Parathyroid adenoma (tissue), 2 donors: ENCODE results near the gene KANK2.
A peak's percentile ranks its signal among the peaks of the same experiment; 100 is the strongest.
"Not testable (repeated sequence)": the region's sequence is repeated elsewhere in the genome, so short reads cannot be mapped to it uniquely, and the experiment has no call there.

Experiments used
- H2AFZ ChIP-seq: fragments of 300-600 bp; sonication (generic); one replicate; pipeline ENCODE4 v1.7.0; 2017; ENCODE audit warnings: antibody characterized with exemption, mild to moderate bottlenecking
- H3K27ac ChIP-seq: fragments of 300-600 bp; sonication (generic); one replicate; pipeline ENCODE4 v1.7.0; 2017
- H3K27me3 ChIP-seq: fragments of 300-600 bp; sonication (generic); one replicate; pipeline ENCODE4 v1.7.0; 2017; ENCODE audit warnings: low read length; ENCODE audit not compliant: control insufficient read depth, insufficient read depth
- H3K36me3 ChIP-seq: fragments of 300-600 bp; sonication (generic); one replicate; pipeline ENCODE4 v1.7.0; 2017; ENCODE audit warnings: low read length; ENCODE audit not compliant: control insufficient read depth, insufficient read depth
- H3K4me1 ChIP-seq: fragments of 300-600 bp; sonication (generic); one replicate; pipeline ENCODE4 v1.7.0; 2017; ENCODE audit warnings: control low read depth
- H3K4me2 ChIP-seq: fragments of 300-600 bp; sonication (generic); one replicate; pipeline ENCODE4 v1.7.0; 2017; ENCODE audit warnings: low read length
- H3K4me3 ChIP-seq: fragments of 300-600 bp; sonication (generic); one replicate; pipeline ENCODE4 v1.7.0; 2017; ENCODE audit warnings: low read depth, low read length
- H3K79me2 ChIP-seq: fragments of 300-600 bp; sonication (generic); one replicate; pipeline ENCODE4 v1.7.0; 2017; ENCODE audit warnings: control low read depth
- H3K9ac ChIP-seq: fragments of 300-600 bp; sonication (generic); one replicate; pipeline ENCODE4 v1.7.0; 2017; ENCODE audit warnings: mild to moderate bottlenecking
- H3K9me3 ChIP-seq: fragments of 300-600 bp; sonication (generic); one replicate; pipeline ENCODE4 v1.7.0; 2017; ENCODE audit warnings: low read length; ENCODE audit not compliant: control insufficient read depth
- CTCF ChIP-seq: fragments of 300-600 bp; sonication (generic); IDR thresholded peaks from one replicate; pipeline ENCODE4 v1.7.0; 2017; ENCODE audit warnings: antibody characterized with exemption, mild to moderate bottlenecking
- donor health status: primary hyperparathyroidism.

KANK2 gene

GRCh38 chr19:11164879-11165406, 32.4 kb downstream of the KANK2 start:
- Histone ChIP-seq H3K4me1 (no peaks in the 10 kb centered on the region), H3K27ac (no peak overlapping the region), H3K4me2 (no peak overlapping the region), H2AFZ (no peak overlapping the region), H3K9me3 (no peaks in the 10 kb centered on the region), H3K79me2 (no peaks in the 10 kb centered on the region), H3K36me3 (no peaks in the 10 kb centered on the region), H3K27me3 (no peaks in the 10 kb centered on the region), H3K4me3 (no peak overlapping the region), H3K9ac (no peak overlapping the region)
- TF ChIP-seq CTCF, result no peak

GRCh38 chr19:11164296-11164695, 33.0 kb downstream of the KANK2 start:
- Histone ChIP-seq H3K4me3 (no peak overlapping the region), H3K36me3 (no peaks in the 10 kb centered on the region), H3K27me3 (no peaks in the 10 kb centered on the region), H3K4me1 (no peaks in the 10 kb centered on the region), H3K4me2 (no peak overlapping the region), H3K79me2 (no peaks in the 10 kb centered on the region), H3K9me3 (no peaks in the 10 kb centered on the region), H2AFZ (no peak overlapping the region), H3K9ac (no peak overlapping the region), H3K27ac (no peak overlapping the region)
- TF ChIP-seq CTCF, result no peak

GRCh38 chr19:11160440-11160768, 36.9 kb downstream of the KANK2 start:
- H3K4me1 ChIP-seq, H3K27me3 ChIP-seq, H3K4me3 ChIP-seq, H3K79me2 ChIP-seq, H2AFZ ChIP-seq, H3K27ac ChIP-seq, H3K9me3 ChIP-seq, H3K9ac ChIP-seq, H3K4me2 ChIP-seq, H3K36me3 ChIP-seq: not testable (repeated sequence)

GRCh38 chr19:11159598-11160439, 37.5 kb downstream of the KANK2 start:
- TF ChIP-seq CTCF, result no peak
- no peak overlapping the region for H3K9ac ChIP-seq
- peaks cover 11% of the 10 kb centered on the region for H3K4me1 ChIP-seq
- H3K4me2 ChIP-seq, result no peak overlapping the region
- no peaks in the 10 kb centered on the region for H3K79me2 ChIP-seq
- H3K27me3 ChIP-seq, result no peaks in the 10 kb centered on the region
- H3K4me3 ChIP-seq, result no peak overlapping the region
- H3K9me3 ChIP-seq, result no peaks in the 10 kb centered on the region
- H3K36me3 ChIP-seq, result no peaks in the 10 kb centered on the region
- H2AFZ ChIP-seq, result no peak overlapping the region
- H3K27ac ChIP-seq, result no peak overlapping the region

GRCh38 chr19:11155373-11156120, 41.8 kb downstream of the KANK2 start, which contains the start of gene SPC24:
Gene SPC24, minus strand, starts transcription at chr19:11155782. Its CDS starts 6 bp downstream, at chr19:11155776.
- H3K27me3 ChIP-seq, result no peaks in the 10 kb centered on the region
- peak within 1 kb of the TSS; percentile 54 for H3K27ac ChIP-seq
- H3K36me3 ChIP-seq, result no peaks in the 10 kb centered on the region
- H3K4me2 ChIP-seq, result peak within 1 kb of the TSS; percentile 65
- peak within 1 kb of the TSS; percentile 51 for H3K4me3 ChIP-seq
- H3K79me2 ChIP-seq, result no peaks in the 10 kb centered on the region
- H3K9ac ChIP-seq, result no peak within 1 kb of the TSS
- peak within 1 kb of the TSS; percentile 97 for H2AFZ ChIP-seq
- H3K9me3 ChIP-seq, result no peaks in the 10 kb centered on the region
- peaks cover 11% of the 10 kb centered on the region for H3K4me1 ChIP-seq
- TF ChIP-seq CTCF, result no peak
